ENCODE measurements around the gene MYZAP. TPM values are rescaled to one million over a fixed set of nuclear protein-coding genes. Genes with fewer than 3 reads are reported as not detected.

The MYZAP gene
- total RNA-seq, 3 donors from 2014 or later: 12.1 to 23.0 (median 16.7) TPM

DNA sequence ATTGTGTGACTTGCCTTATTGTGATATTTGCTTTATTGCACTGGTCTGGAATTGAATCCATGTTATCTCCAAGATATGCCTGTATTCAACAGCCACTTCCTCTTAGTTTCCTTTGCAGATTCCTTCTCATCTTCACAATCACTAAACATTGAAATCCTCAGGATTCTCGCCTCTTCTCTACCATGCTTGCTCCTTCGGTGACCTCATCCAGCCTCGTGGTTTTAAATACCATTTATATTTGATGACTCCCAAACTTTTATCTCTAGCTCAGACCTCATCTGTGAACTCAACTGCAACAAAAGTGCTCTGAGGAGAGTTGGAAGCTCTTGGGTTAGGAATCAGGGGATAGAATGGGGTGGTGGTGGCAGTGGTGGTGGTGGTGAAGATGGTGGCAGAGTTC, 134.7 kb downstream of the MYZAP start:
- no peak for TF ChIP-seq POLR2AphosphoS5 (IDR thresholded peaks at IDR 0.05)
- TF ChIP-seq, protein P1, sequence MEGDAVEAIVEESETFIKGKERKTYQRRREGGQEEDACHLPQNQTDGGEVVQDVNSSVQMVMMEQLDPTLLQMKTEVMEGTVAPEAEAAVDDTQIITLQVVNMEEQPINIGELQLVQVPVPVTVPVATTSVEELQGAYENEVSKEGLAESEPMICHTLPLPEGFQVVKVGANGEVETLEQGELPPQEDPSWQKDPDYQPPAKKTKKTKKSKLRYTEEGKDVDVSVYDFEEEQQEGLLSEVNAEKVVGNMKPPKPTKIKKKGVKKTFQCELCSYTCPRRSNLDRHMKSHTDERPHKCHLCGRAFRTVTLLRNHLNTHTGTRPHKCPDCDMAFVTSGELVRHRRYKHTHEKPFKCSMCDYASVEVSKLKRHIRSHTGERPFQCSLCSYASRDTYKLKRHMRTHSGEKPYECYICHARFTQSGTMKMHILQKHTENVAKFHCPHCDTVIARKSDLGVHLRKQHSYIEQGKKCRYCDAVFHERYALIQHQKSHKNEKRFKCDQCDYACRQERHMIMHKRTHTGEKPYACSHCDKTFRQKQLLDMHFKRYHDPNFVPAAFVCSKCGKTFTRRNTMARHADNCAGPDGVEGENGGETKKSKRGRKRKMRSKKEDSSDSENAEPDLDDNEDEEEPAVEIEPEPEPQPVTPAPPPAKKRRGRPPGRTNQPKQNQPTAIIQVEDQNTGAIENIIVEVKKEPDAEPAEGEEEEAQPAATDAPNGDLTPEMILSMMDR (IDR thresholded peaks at IDR 0.05): no peak
- no peak for TF ChIP-seq POLR2A (IDR thresholded peaks at IDR 0.05)
- H3K27ac ChIP-seq: no peak overlapping the region
- H3K4me1 ChIP-seq: no peaks in the 10 kb centered on the region
- H3K9me3 ChIP-seq: no peaks in the 10 kb centered on the region
- no peaks in the 10 kb centered on the region for H3K27me3 ChIP-seq
- no peak for DNase-seq (ENCODE audit: low spot score in 2 of 2)
- no peak overlapping the region for H3K4me3 ChIP-seq
- intact Hi-C loops (cut with DNase I; ENCODE audit: low total_unique reads): no loop called here
- no peaks in the 10 kb centered on the region for H3K36me3 ChIP-seq

- H3K4me3 ChIP-seq: no peak overlapping the region
- no peaks in the 10 kb centered on the region for H3K9me3 ChIP-seq
- H3K27ac ChIP-seq: no peak overlapping the region
- no peaks in the 10 kb centered on the region for H3K36me3 ChIP-seq
- no peak for TF ChIP-seq POLR2A (IDR thresholded peaks at IDR 0.05)
- TF ChIP-seq, protein P1 (IDR thresholded peaks at IDR 0.05): no peak
- DNase-seq (ENCODE audit: low spot score in 2 of 2): no peak
- H3K27me3 ChIP-seq: no peaks in the 10 kb centered on the region
- intact Hi-C loops (cut with DNase I; ENCODE audit: low total_unique reads): no loop called here
- H3K4me1 ChIP-seq: no peaks in the 10 kb centered on the region
Measured at GRCh38 chr15:57727031-57727430, 135.3 kb downstream of the MYZAP start.

DNA sequence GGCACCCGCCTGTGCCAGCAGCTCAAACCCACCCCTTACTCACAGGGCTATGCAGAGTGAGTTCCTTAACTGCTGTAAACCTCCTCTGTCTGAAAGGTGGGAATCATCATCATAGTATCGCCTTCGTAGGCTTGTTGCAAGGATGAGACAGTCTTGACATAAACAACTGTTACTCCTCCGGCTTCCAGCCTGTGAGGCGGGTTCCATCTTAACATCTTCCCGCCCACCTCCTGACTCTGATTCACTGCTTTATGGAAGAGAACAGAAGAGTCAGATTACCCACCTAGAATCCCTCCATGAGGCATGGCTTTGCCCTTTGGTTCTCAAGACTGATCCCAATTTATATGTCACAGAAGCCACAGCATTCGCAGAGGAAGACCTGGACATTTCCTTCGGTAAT, 136.7 kb downstream of the MYZAP start:
- H3K4me3 ChIP-seq: no peak overlapping the region
- no peak overlapping the region for H3K27ac ChIP-seq
- no peaks in the 10 kb centered on the region for H3K27me3 ChIP-seq
- intact Hi-C loops (cut with DNase I; ENCODE audit: low total_unique reads): no loop called here
- H3K9me3 ChIP-seq: no peaks in the 10 kb centered on the region
- no peaks in the 10 kb centered on the region for H3K4me1 ChIP-seq
- no peak for TF ChIP-seq POLR2AphosphoS5 (IDR thresholded peaks at IDR 0.05)
- TF ChIP-seq, protein P1 (IDR thresholded peaks at IDR 0.05): no peak
- no peak for TF ChIP-seq POLR2A (IDR thresholded peaks at IDR 0.05)
- DNase-seq (ENCODE audit: low spot score in 2 of 2): no peak
- no peaks in the 10 kb centered on the region for H3K36me3 ChIP-seq

DNA sequence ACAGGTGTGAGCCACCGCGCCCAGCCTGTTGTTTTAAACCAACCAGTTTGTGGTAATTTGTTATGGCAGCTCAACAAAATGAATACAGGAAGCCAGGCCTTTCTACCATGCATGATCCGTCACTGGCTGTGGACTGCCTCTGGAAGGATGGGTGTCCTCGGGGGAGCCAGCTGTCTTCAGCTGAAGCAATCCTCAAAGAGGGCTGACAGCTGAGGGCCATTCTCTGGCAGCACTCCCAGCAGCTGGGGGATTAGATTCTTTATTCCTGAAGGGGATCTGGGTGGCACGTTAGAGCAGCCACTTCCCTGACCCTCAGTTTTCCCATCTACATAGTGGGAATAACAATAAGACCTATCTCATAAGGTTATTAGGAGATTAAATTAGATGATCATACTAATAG, 139.2 kb downstream of the MYZAP start:
- Histone ChIP-seq H3K36me3 (no peaks in the 10 kb centered on the region), H3K4me3 (no peak overlapping the region), H3K27ac (no peak overlapping the region), H3K4me1 (no peaks in the 10 kb centered on the region), H3K9me3 (no peaks in the 10 kb centered on the region), H3K27me3 (no peaks in the 10 kb centered on the region)
- intact Hi-C loops (cut with DNase I; ENCODE audit: low total_unique reads): no loop called here
- TF ChIP-seq POLR2AphosphoS5 (IDR thresholded peaks at IDR 0.05): no peak
- TF ChIP-seq, protein P1 (IDR thresholded peaks at IDR 0.05): no peak
- TF ChIP-seq POLR2A (IDR thresholded peaks at IDR 0.05): no peak
- DNase-seq (ENCODE audit: low spot score in 2 of 2): no peak

DNA sequence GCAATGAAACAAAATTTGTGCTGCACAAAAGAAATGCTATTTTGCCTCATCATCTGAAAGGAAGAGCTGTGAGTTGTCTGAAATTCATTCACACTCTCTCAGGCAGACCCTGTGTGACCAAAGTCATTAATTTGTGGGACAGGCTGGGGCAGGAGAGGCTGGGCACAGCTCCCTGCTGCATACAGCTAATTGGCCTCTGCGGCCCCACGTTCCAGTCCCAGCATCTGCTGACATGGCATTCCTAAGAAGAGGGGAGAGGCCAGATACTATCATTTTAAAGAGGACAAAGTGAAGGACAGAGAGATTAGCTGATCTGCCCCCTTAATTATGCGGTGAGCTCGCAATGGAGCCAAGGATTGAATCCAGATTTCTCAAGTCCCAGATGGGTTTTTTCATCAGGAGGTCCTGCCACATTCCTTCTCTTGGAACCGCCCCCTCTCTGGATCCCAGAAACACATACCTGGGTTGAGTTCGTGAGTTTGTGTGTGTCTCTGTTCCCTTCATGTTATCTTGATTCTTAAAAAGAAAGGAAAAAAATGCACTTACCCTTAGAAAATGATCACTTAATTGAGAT, 139.9 kb downstream of the MYZAP start:
- TF ChIP-seq POLR2A (IDR thresholded peaks at IDR 0.05) (no peak), POLR2AphosphoS5 (IDR thresholded peaks at IDR 0.05) (no peak)
- TF ChIP-seq, protein P1 (IDR thresholded peaks at IDR 0.05): no peak
- DNase-seq (ENCODE audit: low spot score in 2 of 2): no peak
- H3K36me3 ChIP-seq: no peaks in the 10 kb centered on the region
- intact Hi-C loops (cut with DNase I; ENCODE audit: low total_unique reads): no loop called here
- H3K4me1 ChIP-seq: no peaks in the 10 kb centered on the region
- no peaks in the 10 kb centered on the region for H3K9me3 ChIP-seq
- no peak overlapping the region for H3K27ac ChIP-seq
- no peak overlapping the region for H3K4me3 ChIP-seq
- no peaks in the 10 kb centered on the region for H3K27me3 ChIP-seq
